HG03469 (cell line): ENCODE measurements around the gene SNX17.
A peak's percentile ranks its signal among the peaks of the same experiment; 100 is the strongest.

Experiments
- ATAC-seq: cut with Tn5 transposase; IDR thresholded peaks from one replicate; pipeline ENCODE4 v1.9.1; 2021; ENCODE audit warnings: mild to moderate bottlenecking, moderate library complexity, moderate number of reproducible peaks; ENCODE audit not compliant: unreplicated experiment

The SNX17 gene

GRCh38 chr2:27362678-27363420 lies 7.6 kb upstream of the SNX17 start:
- ATAC-seq: no peak

GRCh38 chr2:27363933-27364332 lies 6.5 kb upstream of the SNX17 start:
- ATAC-seq: no peak

- peak; percentile 8 for ATAC-seq
Observed at GRCh38 chr2:27369471-27370025, 868 bp upstream of the SNX17 start.

GRCh38 chr2:27370816-27371620 lies 602 bp downstream of the SNX17 start:
- ATAC-seq: peak; percentile 8

GRCh38 chr2:27372937-27373336 lies 2.5 kb downstream of the SNX17 start:
- no peak for ATAC-seq

GRCh38 chr2:27373567-27373966 lies 3.2 kb downstream of the SNX17 start:
- no peak for ATAC-seq

GRCh38 chr2:27375513-27376099 lies 5.2 kb downstream of the SNX17 start:
- ATAC-seq: no peak

GRCh38 chr2:27376151-27376865 lies 5.9 kb downstream of the SNX17 start:
- no peak for ATAC-seq

- no peak for ATAC-seq
Observed at GRCh38 chr2:27376866-27377617, 6.6 kb downstream of the SNX17 start.

- no peak for ATAC-seq
Observed at GRCh38 chr2:27377618-27378095, 7.2 kb downstream of the SNX17 start.

GRCh38 chr2:27378096-27378808 lies 7.8 kb downstream of the SNX17 start:
- no peak for ATAC-seq

- ATAC-seq: no peak
Observed at GRCh38 chr2:27378809-27379290, 8.4 kb downstream of the SNX17 start.

GRCh38 chr2:27379383-27379835 lies 9.0 kb downstream of the SNX17 start:
- ATAC-seq: no peak

- ATAC-seq: no peak
Observed at GRCh38 chr2:27379836-27380625, 9.6 kb downstream of the SNX17 start.

- no peak for ATAC-seq
Observed at GRCh38 chr2:27380626-27381545, 10.5 kb downstream of the SNX17 start, which contains the start of gene ZNF513. Gene ZNF513, minus strand, starts transcription at chr2:27380734. Its CDS starts 208 bp downstream, at chr2:27380526.

- no peak for ATAC-seq
Observed at GRCh38 chr2:27381577-27382181, 11.3 kb downstream of the SNX17 start.
